H9 (cell line): ENCODE results near the gene MXD4. TPM values are rescaled to one million over a fixed set of nuclear protein-coding genes. Genes with fewer than 3 reads are reported as not detected.

Experiments used
- DNase-seq: peaks from one replicate; pipeline ENCODE4 v3.0.0-alpha.2; 2017
- H2AFZ ChIP-seq: one replicate; pipeline ENCODE4 v1.6.1; 2013; ENCODE audit warnings: mild to moderate bottlenecking, low read length, control low read depth, moderate library complexity
- H2AK5ac ChIP-seq: 2 replicates; pipeline ENCODE4 v1.6.1; 2013; ENCODE audit warnings: low read length, control low read depth, mixed read lengths; ENCODE audit not compliant: insufficient read length
- H2BK120ac ChIP-seq: one replicate; pipeline ENCODE4 v1.6.1; 2013; ENCODE audit warnings: low read depth, mild to moderate bottlenecking, low read length, control low read depth, inconsistent platforms; ENCODE audit not compliant: poor library complexity, severe bottlenecking
- H2BK12ac ChIP-seq: 2 replicates; pipeline ENCODE4 v1.6.1; 2013; ENCODE audit warnings: low read length, control low read depth, mixed read lengths, low read depth; ENCODE audit not compliant: insufficient read length
- H2BK15ac ChIP-seq: 2 replicates; pipeline ENCODE4 v1.6.1; 2013; ENCODE audit warnings: low read depth, low read length, control low read depth
- H2BK20ac ChIP-seq: one replicate; pipeline ENCODE4 v1.6.1; 2013; ENCODE audit warnings: low read depth, mild to moderate bottlenecking, low read length, control low read depth, inconsistent platforms; ENCODE audit not compliant: poor library complexity, severe bottlenecking
- H2BK5ac ChIP-seq: 2 replicates; pipeline ENCODE4 v1.6.1; 2013; ENCODE audit warnings: low read length, control low read depth, mixed read lengths; ENCODE audit not compliant: insufficient read length
- H3K14ac ChIP-seq: 2 replicates; pipeline ENCODE4 v1.6.1; 2013; ENCODE audit warnings: low read length, control low read depth; ENCODE audit not compliant: insufficient read depth
- H3K18ac ChIP-seq: 2 replicates; pipeline ENCODE4 v1.6.1; 2013; ENCODE audit warnings: low read depth, mild to moderate bottlenecking, mixed read lengths, low read length, control low read depth; ENCODE audit not compliant: insufficient read length
- H3K23ac ChIP-seq: 2 replicates; pipeline ENCODE4 v1.6.1; 2013; ENCODE audit warnings: low read length, control low read depth, mixed read lengths, low read depth; ENCODE audit not compliant: insufficient read length
- H3K23me2 ChIP-seq: 2 replicates; pipeline ENCODE4 v1.6.1; 2013; ENCODE audit warnings: low read depth, mild to moderate bottlenecking, mixed read lengths, low read length, control low read depth; ENCODE audit not compliant: insufficient read length, poor library complexity, severe bottlenecking
- H3K27ac ChIP-seq: 2 replicates; pipeline ENCODE4 v1.5.1; 2013; ENCODE audit warnings: low read length, control low read depth, mixed read lengths, low read depth; ENCODE audit not compliant: insufficient read length
- H3K27me3 ChIP-seq: 2 replicates; pipeline ENCODE4 v1.6.1; 2013; ENCODE audit warnings: low read length, control low read depth, inconsistent platforms; ENCODE audit not compliant: insufficient read depth
- H3K4ac ChIP-seq: 2 replicates; pipeline ENCODE4 v1.6.1; 2013; ENCODE audit warnings: low read depth, mild to moderate bottlenecking, control low read depth, inconsistent platforms, low read length, moderate library complexity
- H3K4me1 ChIP-seq: 2 replicates; pipeline ENCODE4 v1.6.1; 2013; ENCODE audit warnings: low read length, control low read depth, inconsistent platforms; ENCODE audit not compliant: insufficient read depth
- H3K4me2 ChIP-seq: 2 replicates; pipeline ENCODE4 v1.6.1; 2013; ENCODE audit warnings: low read length, control low read depth, mixed read lengths; ENCODE audit not compliant: insufficient read length, insufficient read depth
- H3K56ac ChIP-seq: 2 replicates; pipeline ENCODE4 v1.6.1; 2013; ENCODE audit warnings: low read depth, mild to moderate bottlenecking, mixed read lengths, low read length, control low read depth; ENCODE audit not compliant: insufficient read length
- H3K79me1 ChIP-seq: 2 replicates; pipeline ENCODE4 v1.6.1; 2013; ENCODE audit warnings: low read depth, mild to moderate bottlenecking, moderate library complexity, low read length, control low read depth, inconsistent platforms; ENCODE audit not compliant: insufficient read depth, poor library complexity, severe bottlenecking
- H3K79me2 ChIP-seq: 2 replicates; pipeline ENCODE4 v1.6.1; 2013; ENCODE audit warnings: low read length, control low read depth, inconsistent platforms; ENCODE audit not compliant: insufficient read depth
- H3K9ac ChIP-seq: 2 replicates; pipeline ENCODE4 v1.6.1; 2013; ENCODE audit warnings: low read length, control low read depth, mixed read lengths; ENCODE audit not compliant: insufficient read length; ENCODE audit errors: extremely low read depth
- H3K9me3 ChIP-seq: one replicate; pipeline ENCODE4 v1.6.1; 2013; ENCODE audit warnings: low read depth, low read length, inconsistent platforms; ENCODE audit not compliant: control insufficient read depth
- H3T11ph ChIP-seq: one replicate; pipeline ENCODE4 v1.6.1; 2013; ENCODE audit warnings: mild to moderate bottlenecking, low read length, control low read depth, inconsistent platforms
- H4K20me1 ChIP-seq: one replicate; pipeline ENCODE4 v1.6.1; 2013; ENCODE audit not compliant: control insufficient read depth, insufficient read length, insufficient read depth
- H4K5ac ChIP-seq: 2 replicates; pipeline ENCODE4 v1.6.1; 2013; ENCODE audit warnings: low read depth, mild to moderate bottlenecking, mixed read lengths, low read length, control low read depth; ENCODE audit not compliant: insufficient read length
- H4K8ac ChIP-seq: replicated peaks from 2 replicates; pipeline ENCODE4 v1.6.1; 2013; ENCODE audit warnings: low read length, control low read depth, mixed read lengths, low read depth; ENCODE audit not compliant: insufficient read length
- H4K91ac ChIP-seq: 2 replicates; pipeline ENCODE4 v1.6.1; 2013; ENCODE audit warnings: low read depth, mild to moderate bottlenecking, moderate library complexity, mixed read lengths, low read length, control low read depth; ENCODE audit not compliant: insufficient read length
- H3K27ac Mint-ChIP-seq, 3 experiments: 2 replicates in 2 of 3; 3 replicates in 1 of 3; pipeline ENCODE4 v1.8.0; 2020 to 2021; ENCODE audit warnings: mixed read lengths in 3 of 3, mild to moderate bottlenecking in 1 of 3, moderate library complexity in 1 of 3
- H3K27me3 Mint-ChIP-seq: 2 replicates; pipeline ENCODE4 v1.8.0; 2021; ENCODE audit warnings: low read depth, mild to moderate bottlenecking, moderate library complexity, mixed read lengths
- H3K36me3 Mint-ChIP-seq, 3 experiments: 2 replicates in 2 of 3; 3 replicates in 1 of 3; pipeline ENCODE4 v1.8.0; 2020 to 2021; ENCODE audit warnings: low read depth in 3 of 3, mixed read lengths in 3 of 3; ENCODE audit not compliant: insufficient read depth in 1 of 3
- H3K4me1 Mint-ChIP-seq, 2 experiments: 2 replicates each; pipeline ENCODE4 v1.8.0; 2020; ENCODE audit warnings: mixed read lengths in 2 of 2
- H3K4me3 Mint-ChIP-seq, 2 experiments: 2 replicates in 1 of 2; 3 replicates in 1 of 2; pipeline ENCODE4 v1.8.0; 2020 to 2021; ENCODE audit warnings: mild to moderate bottlenecking in 2 of 2, mixed read lengths in 2 of 2, moderate library complexity in 1 of 2
- H3K9me3 Mint-ChIP-seq, 2 experiments: 2 replicates in 1 of 2; 3 replicates in 1 of 2; pipeline ENCODE4 v1.8.0; 2020; ENCODE audit warnings: mild to moderate bottlenecking in 2 of 2, mixed read lengths in 2 of 2, moderate library complexity in 1 of 2
- CTCF ChIP-seq: fragments of 200-600 bp; sonication (generic); conservative IDR thresholded peaks from 3 replicates; pipeline ENCODE4 v1.8.0; 2021; ENCODE audit warnings: antibody characterized with exemption, mild to moderate bottlenecking
- WGBS: extraction: QIAGEN DNeasy Blood & Tissue Kit; methylation state at CpG from one replicate; pipeline ENCODE4 v1.1.7; 2013; ENCODE audit warnings: missing lambda C conversion rate, low lambda C conversion rate, mixed read lengths; ENCODE audit not compliant: insufficient read length; ENCODE audit errors: extremely low coverage; 5-methylcytosine and 5-hydroxymethylcytosine counted together
- total RNA-seq: library from RNA; stranded (reverse); gene quantifications from 2 replicates; pipeline ENCODE4 v1.2.1, GENCODE V29; 2021

Gene MXD4
- total RNA-seq, 1 experiment from 2014 or later = 24.1 TPM

GRCh38 chr4:2285613-2286381, 23.9 kb upstream of the MXD4 start:
- Histone ChIP-seq H3K27me3 (no peaks in the 10 kb centered on the region), H3K9me3 (no peaks in the 10 kb centered on the region), H3K4ac (no peak overlapping the region), H2AK5ac (no peak overlapping the region), H2BK15ac (no peak overlapping the region), H3K23ac (no peak overlapping the region), H4K91ac (no peak overlapping the region), H2BK20ac (no peak overlapping the region), H3K4me2 (no peak overlapping the region), H3K9ac (no peak overlapping the region), H4K5ac (no peak overlapping the region), H2BK120ac (no peak overlapping the region), H3K79me1 (no peaks in the 10 kb centered on the region), H3K79me2 (no peaks in the 10 kb centered on the region), H3K27ac (no peak overlapping the region), H3T11ph (no peak overlapping the region), H3K23me2 (no peaks in the 10 kb centered on the region), H2BK12ac (no peak overlapping the region), H4K8ac (no peak overlapping the region), H3K14ac (no peak overlapping the region), H2AFZ (no peak overlapping the region), H3K18ac (no peak overlapping the region), H2BK5ac (no peak overlapping the region), H3K56ac (no peak overlapping the region), H4K20me1 (no peaks in the 10 kb centered on the region), H3K4me1 (no peaks in the 10 kb centered on the region; the same call in 1 of the 2 replicates)
- Mint-ChIP-seq H3K27me3 (peaks cover 3% of the 10 kb centered on the region), H3K9me3 (no peaks in the 10 kb centered on the region), H3K27ac (peak overlapping the region in 1 of 3 experiments; percentile 74; a peak in 1 of 7 replicates), H3K4me1 (peaks cover 4 to 15% of the 10 kb centered on the region in 2 experiments; a peak in 3 of 4 replicates), H3K4me3 (no peak overlapping the region), H3K36me3 (no peaks in the 10 kb centered on the region)
- TF ChIP-seq CTCF = no peak
- DNase-seq = no peak
- WGBS = no CpG with 5 or more reads among the region's 27 CpGs
